ENCODE data around the gene CUEDC2. TPM values are rescaled to one million over a fixed set of nuclear protein-coding genes. Genes with fewer than 3 reads are reported as not detected.
A peak's percentile ranks its signal among the peaks of the same experiment; 100 is the strongest.

The CUEDC2 gene
- total RNA-seq, 4 donors from 2014 or later, result 5.2 to 35.2 (median 33.5) TPM

DNA sequence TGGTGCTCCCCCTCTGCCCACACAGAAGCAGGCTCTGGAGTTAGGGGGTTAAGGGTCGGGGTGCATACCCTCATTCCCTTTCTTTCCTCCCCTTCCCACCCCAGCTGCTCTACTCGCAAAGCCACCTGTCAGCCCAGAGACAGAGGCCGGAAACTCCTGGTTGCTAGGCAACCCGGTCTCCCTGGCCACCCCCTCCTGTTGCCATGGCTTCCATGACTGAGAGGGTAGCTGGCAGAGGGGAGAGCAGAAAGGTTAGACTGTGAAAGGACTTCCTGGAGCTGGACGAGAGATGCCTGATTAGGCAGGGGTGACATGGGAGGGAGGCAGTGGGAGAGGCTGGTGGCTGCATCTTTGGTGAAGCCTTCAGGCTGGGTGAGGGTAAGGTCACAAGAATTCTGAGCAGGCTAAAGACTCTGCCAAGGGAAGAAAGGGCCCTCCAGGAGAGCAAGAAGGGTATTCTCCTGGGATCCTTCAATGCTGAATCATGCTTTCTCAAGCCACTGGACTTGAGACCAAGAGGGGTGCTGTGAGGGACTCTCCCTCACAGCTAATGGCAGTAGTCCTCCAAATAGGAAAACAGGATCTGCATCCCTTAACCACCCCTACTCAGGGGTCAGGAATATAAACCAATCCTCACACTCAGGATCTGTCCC is 19.2 kb downstream of the CUEDC2 start:
- intact Hi-C loops (cut with DNase I; ENCODE audit: low total_unique reads) (no loop called here), in situ Hi-C loops (cut with MboI; ENCODE audit: low pct_ligation_motif_present in 1 of 4, low pct_unique_long_range_greater_than_20kb in 1 of 4, low sequenced_read_pairs in 3 of 4) (no loop called here)
- Histone ChIP-seq H3K4me3 (no peak overlapping the region), H3K27ac (no peak overlapping the region), H3K4me1 (peaks cover 6 to 21% (median 15%) of the 10 kb centered on the region in 4 donors), H3K36me3 (no peaks in the 10 kb centered on the region), H3K9me3 (no peaks in the 10 kb centered on the region), H3K27me3 (peaks cover 89% of the 10 kb centered on the region)
- 8% methylated on average over 5 of the region's 5 CpGs; no CpG with 5 or more reads in 1 of the 2 donors for WGBS, 2 donors (ENCODE audit: low coverage in 1 of 2)
- DNase-seq, result no peak
- no peak for TF ChIP-seq POLR2AphosphoS5 (IDR thresholded peaks at IDR 0.05)
- no peak for TF ChIP-seq POLR2A (IDR thresholded peaks at IDR 0.05)
- TF ChIP-seq, protein P1, sequence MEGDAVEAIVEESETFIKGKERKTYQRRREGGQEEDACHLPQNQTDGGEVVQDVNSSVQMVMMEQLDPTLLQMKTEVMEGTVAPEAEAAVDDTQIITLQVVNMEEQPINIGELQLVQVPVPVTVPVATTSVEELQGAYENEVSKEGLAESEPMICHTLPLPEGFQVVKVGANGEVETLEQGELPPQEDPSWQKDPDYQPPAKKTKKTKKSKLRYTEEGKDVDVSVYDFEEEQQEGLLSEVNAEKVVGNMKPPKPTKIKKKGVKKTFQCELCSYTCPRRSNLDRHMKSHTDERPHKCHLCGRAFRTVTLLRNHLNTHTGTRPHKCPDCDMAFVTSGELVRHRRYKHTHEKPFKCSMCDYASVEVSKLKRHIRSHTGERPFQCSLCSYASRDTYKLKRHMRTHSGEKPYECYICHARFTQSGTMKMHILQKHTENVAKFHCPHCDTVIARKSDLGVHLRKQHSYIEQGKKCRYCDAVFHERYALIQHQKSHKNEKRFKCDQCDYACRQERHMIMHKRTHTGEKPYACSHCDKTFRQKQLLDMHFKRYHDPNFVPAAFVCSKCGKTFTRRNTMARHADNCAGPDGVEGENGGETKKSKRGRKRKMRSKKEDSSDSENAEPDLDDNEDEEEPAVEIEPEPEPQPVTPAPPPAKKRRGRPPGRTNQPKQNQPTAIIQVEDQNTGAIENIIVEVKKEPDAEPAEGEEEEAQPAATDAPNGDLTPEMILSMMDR (IDR thresholded peaks at IDR 0.05), result no peak
- no peak for TF ChIP-seq EP300 (IDR thresholded peaks at IDR 0.05; ENCODE audit: low read depth)

GRCh38 chr10:102412293-102412692 is 20.1 kb downstream of the CUEDC2 start:
- peaks cover 88% of the 10 kb centered on the region for H3K27me3 ChIP-seq
- no peak overlapping the region for H3K27ac ChIP-seq
- H3K36me3 ChIP-seq, result no peaks in the 10 kb centered on the region
- WGBS, 2 donors (ENCODE audit: low coverage in 1 of 2), result 91 to 95% methylated on average over 4 to 9 of the region's 10 CpGs
- peaks cover 6 to 21% (median 15%) of the 10 kb centered on the region in 4 donors for H3K4me1 ChIP-seq
- no peak overlapping the region for H3K4me3 ChIP-seq
- H3K9me3 ChIP-seq, result no peaks in the 10 kb centered on the region
- in situ Hi-C loops (cut with MboI; ENCODE audit: low pct_ligation_motif_present in 1 of 4, low pct_unique_long_range_greater_than_20kb in 1 of 4, low sequenced_read_pairs in 3 of 4) (no loop called here), intact Hi-C loops (cut with DNase I; ENCODE audit: low total_unique reads) (no loop called here)
- no peak for DNase-seq
- TF ChIP-seq, protein P1 (IDR thresholded peaks at IDR 0.05), result no peak
- TF ChIP-seq POLR2A (IDR thresholded peaks at IDR 0.05), result no peak
- no peak for TF ChIP-seq EP300 (IDR thresholded peaks at IDR 0.05; ENCODE audit: low read depth)
- no peak for TF ChIP-seq POLR2AphosphoS5 (IDR thresholded peaks at IDR 0.05)

GRCh38 chr10:102411341-102412255 is 20.8 kb downstream of the CUEDC2 start:
- Histone ChIP-seq H3K27ac (peak overlapping the region in 1 of 4 donors; percentile 99), H3K4me3 (no peak overlapping the region), H3K9me3 (no peaks in the 10 kb centered on the region), H3K4me1 (peaks cover 6 to 21% (median 15%) of the 10 kb centered on the region in 4 donors), H3K36me3 (no peaks in the 10 kb centered on the region), H3K27me3 (peaks cover 81% of the 10 kb centered on the region)
- intact Hi-C loops (cut with DNase I; ENCODE audit: low total_unique reads), result no loop called here
- DNase-seq, result no peak
- WGBS, 2 donors (ENCODE audit: low coverage in 1 of 2), result 83% methylated on average over 14 of the region's 14 CpGs; no CpG with 5 or more reads in 1 of the 2 donors
- TF ChIP-seq EP300 (IDR thresholded peaks at IDR 0.05; ENCODE audit: low read depth) (no peak), POLR2AphosphoS5 (IDR thresholded peaks at IDR 0.05) (no peak), POLR2A (IDR thresholded peaks at IDR 0.05) (no peak)
- TF ChIP-seq, protein P1 (IDR thresholded peaks at IDR 0.05), result no peak
- in situ Hi-C loops (cut with MboI; ENCODE audit: low pct_ligation_motif_present in 1 of 4, low pct_unique_long_range_greater_than_20kb in 1 of 4, low sequenced_read_pairs in 3 of 4), result no loop called here

DNA sequence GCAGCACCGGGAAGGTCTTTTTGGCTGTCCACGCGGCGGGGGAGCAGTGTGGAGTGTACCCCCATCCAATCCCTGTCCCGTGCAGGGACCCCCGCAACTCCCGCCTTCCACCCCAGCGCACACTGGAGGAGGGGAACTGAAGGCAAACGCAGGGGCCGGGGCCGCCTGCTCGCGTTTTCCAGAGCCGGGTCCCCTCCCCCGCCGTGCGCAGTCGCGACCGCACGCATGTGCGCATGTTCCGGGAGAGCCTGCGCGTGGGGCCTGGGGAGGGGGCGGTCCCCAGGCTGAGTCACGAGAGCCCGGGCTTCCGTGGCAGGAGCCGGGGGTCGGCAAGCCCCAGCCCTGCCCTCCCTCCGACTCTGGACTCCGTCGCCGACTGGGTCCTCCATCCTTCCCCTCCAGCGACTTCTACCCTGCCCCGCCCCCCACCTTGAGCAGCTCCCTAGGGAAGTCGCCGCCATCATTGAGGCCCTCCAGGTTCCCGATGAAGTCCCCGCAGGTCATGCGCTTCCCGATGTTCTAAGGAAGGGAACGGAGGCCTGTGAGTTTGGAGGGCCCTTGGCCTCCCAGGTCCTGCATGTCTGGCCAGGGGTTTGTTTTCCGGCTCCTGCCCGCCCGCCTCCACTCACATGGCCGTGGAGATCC is 21.8 kb downstream of the CUEDC2 start:
- Histone ChIP-seq H3K4me3 (peak overlapping the region; percentile 14 to 38 (median 28)), H3K27ac (peak overlapping the region; percentile 66 to 99 (median 90)), H3K36me3 (no peaks in the 10 kb centered on the region), H3K9me3 (no peaks in the 10 kb centered on the region), H3K27me3 (peaks cover 70% of the 10 kb centered on the region), H3K4me1 (peaks cover 6 to 21% (median 15%) of the 10 kb centered on the region in 4 donors)
- in situ Hi-C loops (cut with MboI; ENCODE audit: low pct_ligation_motif_present in 1 of 4, low pct_unique_long_range_greater_than_20kb in 1 of 4, low sequenced_read_pairs in 3 of 4) (no loop called here), intact Hi-C loops (cut with DNase I; ENCODE audit: low total_unique reads) (no loop called here)
- WGBS, 2 donors (ENCODE audit: low coverage in 1 of 2), result 12% methylated on average over 44 of the region's 48 CpGs; no CpG with 5 or more reads in 1 of the 2 donors
- TF ChIP-seq POLR2AphosphoS5 (IDR thresholded peaks at IDR 0.05), result peak in 1 of 3 donors; percentile 69
- TF ChIP-seq, protein P1 (IDR thresholded peaks at IDR 0.05), result no peak
- no peak for TF ChIP-seq POLR2A (IDR thresholded peaks at IDR 0.05)
- TF ChIP-seq EP300 (IDR thresholded peaks at IDR 0.05; ENCODE audit: low read depth), result no peak
- DNase-seq, result no peak

All from transverse colon (tissue), 4 donors.